Measurements from ENCODE around the gene SEMG1. TPM values are rescaled to one million over a fixed set of nuclear protein-coding genes. Genes with fewer than 3 reads are reported as not detected.

SEMG1 gene
- total and polyA plus RNA-seq, 7 donors = 0.26 TPM; not detected in 6

DNA sequence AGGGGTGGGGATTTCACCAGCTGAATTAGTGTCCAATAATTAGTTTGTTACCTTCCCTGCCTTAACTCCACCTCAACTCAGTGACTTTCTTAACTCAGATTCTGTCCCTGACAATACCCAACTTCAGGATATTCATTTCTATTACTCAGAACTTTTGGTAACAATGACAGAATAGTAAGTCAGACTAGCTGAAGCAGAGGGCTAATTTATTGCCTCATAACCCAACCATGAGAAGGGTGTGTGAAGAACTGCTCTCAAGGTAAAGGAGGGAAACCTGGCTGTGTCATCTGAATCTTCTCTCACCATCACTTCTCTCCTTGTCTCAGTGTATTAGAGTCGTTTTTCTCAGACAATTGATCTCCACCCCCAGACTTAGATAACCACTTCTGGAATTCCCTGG lies 33.3 kb upstream of the SEMG1 start:
- intact Hi-C loops (cut with DNase I) = no loop called here
- DNase-seq = no peak
- H3K4me3 ChIP-seq = no peak overlapping the region
- TF ChIP-seq CTCF (IDR thresholded peaks at IDR 0.05) = no peak
- TF ChIP-seq POLR2A (IDR thresholded peaks at IDR 0.05) = no peak
- TF ChIP-seq POLR2AphosphoS5 (IDR thresholded peaks at IDR 0.05) = no peak
- no peak for TF ChIP-seq EP300 (IDR thresholded peaks at IDR 0.05)
- H3K27me3 ChIP-seq = no peaks in the 10 kb centered on the region
- H3K4me1 ChIP-seq = no peaks in the 10 kb centered on the region
- H3K27ac ChIP-seq = no peak overlapping the region
- H3K36me3 ChIP-seq = no peaks in the 10 kb centered on the region
- 22% methylated on average over 1 of the region's 1 CpG for WGBS, 2 donors
- H3K9me3 ChIP-seq = peaks cover 0 to 10% (median 0%) of the 10 kb centered on the region in 4 donors

- Histone ChIP-seq H3K9me3 (peaks cover 0 to 6% (median 0%) of the 10 kb centered on the region in 4 donors), H3K4me3 (no peak within 1 kb of the TSS), H3K27ac (no peak within 1 kb of the TSS), H3K4me1 (no peaks in the 10 kb centered on the region), H3K27me3 (no peaks in the 10 kb centered on the region), H3K36me3 (no peaks in the 10 kb centered on the region)
- TF ChIP-seq CTCF (IDR thresholded peaks at IDR 0.05) = no peak
- TF ChIP-seq POLR2AphosphoS5 (IDR thresholded peaks at IDR 0.05) = no peak
- no peak for TF ChIP-seq POLR2A (IDR thresholded peaks at IDR 0.05)
- no peak for TF ChIP-seq EP300 (IDR thresholded peaks at IDR 0.05)
- intact Hi-C loops (cut with DNase I) = no loop called here
- no peak for DNase-seq
- WGBS, 2 donors = 33 to 73% methylated on average over 8 of the region's 8 CpGs
Observed at GRCh38 chr20:45174434-45175364, 32.1 kb upstream of the SEMG1 start, which contains the start of gene PI3. Gene PI3 (plus strand): TSS chr20:45174902. CDS start chr20:45174923, 21 bp downstream.

GRCh38 chr20:45176526-45177267 lies 30.1 kb upstream of the SEMG1 start:
- Histone ChIP-seq H3K4me3 (no peak overlapping the region), H3K4me1 (no peaks in the 10 kb centered on the region), H3K27me3 (no peaks in the 10 kb centered on the region), H3K9me3 (no peaks in the 10 kb centered on the region), H3K27ac (no peak overlapping the region), H3K36me3 (no peaks in the 10 kb centered on the region)
- no peak for DNase-seq
- WGBS, 2 donors = 82 to 84% methylated on average over 4 of the region's 4 CpGs
- intact Hi-C loops (cut with DNase I) = no loop called here
- no peak for TF ChIP-seq EP300 (IDR thresholded peaks at IDR 0.05)

- DNase-seq = no peak
- no peaks in the 10 kb centered on the region for H3K27me3 ChIP-seq
- H3K9me3 ChIP-seq = no peaks in the 10 kb centered on the region
- H3K4me3 ChIP-seq = no peak overlapping the region
- H3K4me1 ChIP-seq = no peaks in the 10 kb centered on the region
- H3K27ac ChIP-seq = no peak overlapping the region
- no peaks in the 10 kb centered on the region for H3K36me3 ChIP-seq
- WGBS, 2 donors = 70 to 72% methylated on average over 2 of the region's 2 CpGs
- TF ChIP-seq EP300 (IDR thresholded peaks at IDR 0.05) (no peak), POLR2AphosphoS5 (IDR thresholded peaks at IDR 0.05) (no peak), CTCF (IDR thresholded peaks at IDR 0.05) (no peak), POLR2A (IDR thresholded peaks at IDR 0.05) (no peak)
- intact Hi-C loops (cut with DNase I) = no loop called here
Observed at GRCh38 chr20:45179166-45179565, 27.7 kb upstream of the SEMG1 start.

GRCh38 chr20:45181639-45182038 lies 25.2 kb upstream of the SEMG1 start:
- DNase-seq = no peak
- intact Hi-C loops (cut with DNase I) = no loop called here
- Histone ChIP-seq H3K27me3 (no peaks in the 10 kb centered on the region), H3K27ac (no peak overlapping the region), H3K4me1 (no peaks in the 10 kb centered on the region), H3K36me3 (no peaks in the 10 kb centered on the region), H3K4me3 (no peak overlapping the region), H3K9me3 (no peaks in the 10 kb centered on the region)
- no peak for TF ChIP-seq POLR2AphosphoS5 (IDR thresholded peaks at IDR 0.05)
- no peak for TF ChIP-seq EP300 (IDR thresholded peaks at IDR 0.05)
- no peak for TF ChIP-seq POLR2A (IDR thresholded peaks at IDR 0.05)
- no peak for TF ChIP-seq CTCF (IDR thresholded peaks at IDR 0.05)
- WGBS, 2 donors = 84 to 93% methylated on average over 2 of the region's 2 CpGs

Measured in sigmoid colon (tissue), 7 donors.